ENCODE results near the gene SART3. TPM values are rescaled to one million over a fixed set of nuclear protein-coding genes. Genes with fewer than 3 reads are reported as not detected.

Gene SART3
- total RNA-seq, 1 donor from 2014 or later: 43.3 TPM

- H3K36me3 ChIP-seq (ENCODE audit: control insufficient read depth in 3 of 3, insufficient read depth in 3 of 3, low read length in 3 of 3): peaks cover 16 to 27% (median 19%) of the 10 kb centered on the region in 3 donors
- peaks cover 0 to 7% (median 5%) of the 10 kb centered on the region in 3 donors for H3K4me1 ChIP-seq (ENCODE audit: control insufficient read depth in 3 of 3, insufficient read depth in 3 of 3, low read length in 3 of 3)
Measured at GRCh38 chr12:108548954-108549521, 11.9 kb downstream of the SART3 start.

GRCh38 chr12:108547686-108548085 is 13.3 kb downstream of the SART3 start:
- peaks cover 25 to 39% (median 27%) of the 10 kb centered on the region in 3 donors for H3K36me3 ChIP-seq (ENCODE audit: control insufficient read depth in 3 of 3, insufficient read depth in 3 of 3, low read length in 3 of 3)
- peaks cover 0 to 10% (median 7%) of the 10 kb centered on the region in 3 donors for H3K4me1 ChIP-seq (ENCODE audit: control insufficient read depth in 3 of 3, insufficient read depth in 3 of 3, low read length in 3 of 3)
- no peak overlapping the region for H3K4me3 ChIP-seq (ENCODE audit: low read length in 3 of 3)
- H3K27me3 ChIP-seq (ENCODE audit: control insufficient read depth in 3 of 3, insufficient read depth in 3 of 3, low read length in 3 of 3): no peaks in the 10 kb centered on the region
- H3K9ac ChIP-seq (ENCODE audit: low read depth in 1 of 3, low read length in 3 of 3): no peak overlapping the region
- no peaks in the 10 kb centered on the region for H3K9me3 ChIP-seq (ENCODE audit: control insufficient read depth in 3 of 3, low read length in 3 of 3)
- H3K27ac ChIP-seq (ENCODE audit: low read depth, low read length): no peak overlapping the region

More at GRCh38 chr12:108548954-108549521, 11.9 kb downstream of the SART3 start:
- H3K27me3 ChIP-seq (ENCODE audit: control insufficient read depth in 3 of 3, insufficient read depth in 3 of 3, low read length in 3 of 3): no peaks in the 10 kb centered on the region
- no peak overlapping the region for H3K27ac ChIP-seq (ENCODE audit: low read depth, low read length)
- H3K4me3 ChIP-seq (ENCODE audit: low read length in 3 of 3): no peak overlapping the region
- H3K9ac ChIP-seq (ENCODE audit: low read depth in 1 of 3, low read length in 3 of 3): no peak overlapping the region
- no peaks in the 10 kb centered on the region for H3K9me3 ChIP-seq (ENCODE audit: control insufficient read depth in 3 of 3, low read length in 3 of 3)

- H3K4me3 ChIP-seq (ENCODE audit: low read length in 3 of 3): no peak overlapping the region
- no peak overlapping the region for H3K9ac ChIP-seq (ENCODE audit: low read depth in 1 of 3, low read length in 3 of 3)
- H3K9me3 ChIP-seq (ENCODE audit: control insufficient read depth in 3 of 3, low read length in 3 of 3): no peaks in the 10 kb centered on the region
- H3K36me3 ChIP-seq (ENCODE audit: control insufficient read depth in 3 of 3, insufficient read depth in 3 of 3, low read length in 3 of 3): peaks cover 22 to 42% (median 32%) of the 10 kb centered on the region in 3 donors
- H3K27me3 ChIP-seq (ENCODE audit: control insufficient read depth in 3 of 3, insufficient read depth in 3 of 3, low read length in 3 of 3): no peaks in the 10 kb centered on the region
- no peak overlapping the region for H3K27ac ChIP-seq (ENCODE audit: low read depth, low read length)
- peaks cover 3 to 10% (median 7%) of the 10 kb centered on the region in 3 donors for H3K4me1 ChIP-seq (ENCODE audit: control insufficient read depth in 3 of 3, insufficient read depth in 3 of 3, low read length in 3 of 3)
Measured at GRCh38 chr12:108543652-108544051, 17.3 kb downstream of the SART3 start.

GRCh38 chr12:108542320-108542719 is 18.7 kb downstream of the SART3 start:
- Histone ChIP-seq H3K36me3 (ENCODE audit: control insufficient read depth in 3 of 3, insufficient read depth in 3 of 3, low read length in 3 of 3) (peaks cover 16 to 42% (median 39%) of the 10 kb centered on the region in 3 donors), H3K4me3 (ENCODE audit: low read length in 3 of 3) (no peak overlapping the region), H3K27me3 (ENCODE audit: control insufficient read depth in 3 of 3, insufficient read depth in 3 of 3, low read length in 3 of 3) (no peaks in the 10 kb centered on the region), H3K9ac (ENCODE audit: low read depth in 1 of 3, low read length in 3 of 3) (no peak overlapping the region), H3K4me1 (ENCODE audit: control insufficient read depth in 3 of 3, insufficient read depth in 3 of 3, low read length in 3 of 3) (peaks cover 0 to 4% (median 3%) of the 10 kb centered on the region in 3 donors), H3K27ac (ENCODE audit: low read depth, low read length) (no peak overlapping the region), H3K9me3 (ENCODE audit: control insufficient read depth in 3 of 3, low read length in 3 of 3) (no peaks in the 10 kb centered on the region)

- Histone ChIP-seq H3K27ac (ENCODE audit: low read depth, low read length) (no peak overlapping the region), H3K27me3 (ENCODE audit: control insufficient read depth in 3 of 3, insufficient read depth in 3 of 3, low read length in 3 of 3) (no peaks in the 10 kb centered on the region), H3K36me3 (ENCODE audit: control insufficient read depth in 3 of 3, insufficient read depth in 3 of 3, low read length in 3 of 3) (peaks cover 21 to 56% (median 45%) of the 10 kb centered on the region in 3 donors), H3K4me3 (ENCODE audit: low read length in 3 of 3) (no peak overlapping the region), H3K4me1 (ENCODE audit: control insufficient read depth in 3 of 3, insufficient read depth in 3 of 3, low read length in 3 of 3) (peaks cover 0 to 4% (median 3%) of the 10 kb centered on the region in 3 donors), H3K9ac (ENCODE audit: low read depth in 1 of 3, low read length in 3 of 3) (no peak overlapping the region), H3K9me3 (ENCODE audit: control insufficient read depth in 3 of 3, low read length in 3 of 3) (no peaks in the 10 kb centered on the region)
Measured at GRCh38 chr12:108538616-108539195, 22.3 kb downstream of the SART3 start.

GRCh38 chr12:108538146-108538545 is 22.8 kb downstream of the SART3 start:
- H3K36me3 ChIP-seq (ENCODE audit: control insufficient read depth in 3 of 3, insufficient read depth in 3 of 3, low read length in 3 of 3): peaks cover 18 to 56% (median 39%) of the 10 kb centered on the region in 3 donors
- H3K9ac ChIP-seq (ENCODE audit: low read depth in 1 of 3, low read length in 3 of 3): no peak overlapping the region
- no peak overlapping the region for H3K4me3 ChIP-seq (ENCODE audit: low read length in 3 of 3)
- H3K27me3 ChIP-seq (ENCODE audit: control insufficient read depth in 3 of 3, insufficient read depth in 3 of 3, low read length in 3 of 3): no peaks in the 10 kb centered on the region
- H3K4me1 ChIP-seq (ENCODE audit: control insufficient read depth in 3 of 3, insufficient read depth in 3 of 3, low read length in 3 of 3): peaks cover 0 to 4% (median 3%) of the 10 kb centered on the region in 3 donors
- H3K9me3 ChIP-seq (ENCODE audit: control insufficient read depth in 3 of 3, low read length in 3 of 3): no peaks in the 10 kb centered on the region
- no peak overlapping the region for H3K27ac ChIP-seq (ENCODE audit: low read depth, low read length)

- Histone ChIP-seq H3K9ac (ENCODE audit: low read depth in 1 of 3, low read length in 3 of 3) (peak overlapping the region in 2 of 3 donors; percentile 24 to 69), H3K4me3 (ENCODE audit: low read length in 3 of 3) (no peak overlapping the region), H3K36me3 (ENCODE audit: control insufficient read depth in 3 of 3, insufficient read depth in 3 of 3, low read length in 3 of 3) (peaks cover 50 to 73% (median 57%) of the 10 kb centered on the region in 3 donors), H3K9me3 (ENCODE audit: control insufficient read depth in 3 of 3, low read length in 3 of 3) (no peaks in the 10 kb centered on the region), H3K4me1 (ENCODE audit: control insufficient read depth in 3 of 3, insufficient read depth in 3 of 3, low read length in 3 of 3) (peaks cover 9 to 12% (median 12%) of the 10 kb centered on the region in 3 donors), H3K27ac (ENCODE audit: low read depth, low read length) (peak overlapping the region; percentile 33), H3K27me3 (ENCODE audit: control insufficient read depth in 3 of 3, insufficient read depth in 3 of 3, low read length in 3 of 3) (no peaks in the 10 kb centered on the region)
Measured at GRCh38 chr12:108531929-108532848, 28.8 kb downstream of the SART3 start.

GRCh38 chr12:108530161-108530560 is 30.8 kb downstream of the SART3 start:
- Histone ChIP-seq H3K36me3 (ENCODE audit: control insufficient read depth in 3 of 3, insufficient read depth in 3 of 3, low read length in 3 of 3) (peaks cover 56 to 73% (median 59%) of the 10 kb centered on the region in 3 donors), H3K9ac (ENCODE audit: low read depth in 1 of 3, low read length in 3 of 3) (no peak overlapping the region)

GRCh38 chr12:108527166-108527496 is 33.8 kb downstream of the SART3 start:
- Histone ChIP-seq H3K4me3 (ENCODE audit: low read length in 3 of 3) (no peak overlapping the region), H3K4me1 (ENCODE audit: control insufficient read depth in 3 of 3, insufficient read depth in 3 of 3, low read length in 3 of 3) (peaks cover 5 to 6% (median 6%) of the 10 kb centered on the region in 3 donors), H3K9ac (ENCODE audit: low read depth in 1 of 3, low read length in 3 of 3) (no peak overlapping the region), H3K27ac (ENCODE audit: low read depth, low read length) (no peak overlapping the region), H3K9me3 (ENCODE audit: control insufficient read depth in 3 of 3, low read length in 3 of 3) (no peaks in the 10 kb centered on the region), H3K27me3 (ENCODE audit: control insufficient read depth in 3 of 3, insufficient read depth in 3 of 3, low read length in 3 of 3) (no peaks in the 10 kb centered on the region), H3K36me3 (ENCODE audit: control insufficient read depth in 3 of 3, insufficient read depth in 3 of 3, low read length in 3 of 3) (peaks cover 81 to 85% (median 84%) of the 10 kb centered on the region in 3 donors)

More at GRCh38 chr12:108530161-108530560, 30.8 kb downstream of the SART3 start:
- H3K27ac ChIP-seq (ENCODE audit: low read depth, low read length): no peak overlapping the region
- H3K4me3 ChIP-seq (ENCODE audit: low read length in 3 of 3): no peak overlapping the region
- no peaks in the 10 kb centered on the region for H3K9me3 ChIP-seq (ENCODE audit: control insufficient read depth in 3 of 3, low read length in 3 of 3)
- peaks cover 9 to 12% (median 12%) of the 10 kb centered on the region in 3 donors for H3K4me1 ChIP-seq (ENCODE audit: control insufficient read depth in 3 of 3, insufficient read depth in 3 of 3, low read length in 3 of 3)
- H3K27me3 ChIP-seq (ENCODE audit: control insufficient read depth in 3 of 3, insufficient read depth in 3 of 3, low read length in 3 of 3): no peaks in the 10 kb centered on the region
